ENCODE measurements around the gene ZFP3.
"Not testable (repeated sequence)": the region's sequence is repeated elsewhere in the genome, so short reads cannot be mapped to it uniquely, and the experiment has no call there.

GRCh38 chr17:5120436-5121185 lies 42.3 kb downstream of the ZFP3 start:
- TF ChIP-seq, protein P1, sequence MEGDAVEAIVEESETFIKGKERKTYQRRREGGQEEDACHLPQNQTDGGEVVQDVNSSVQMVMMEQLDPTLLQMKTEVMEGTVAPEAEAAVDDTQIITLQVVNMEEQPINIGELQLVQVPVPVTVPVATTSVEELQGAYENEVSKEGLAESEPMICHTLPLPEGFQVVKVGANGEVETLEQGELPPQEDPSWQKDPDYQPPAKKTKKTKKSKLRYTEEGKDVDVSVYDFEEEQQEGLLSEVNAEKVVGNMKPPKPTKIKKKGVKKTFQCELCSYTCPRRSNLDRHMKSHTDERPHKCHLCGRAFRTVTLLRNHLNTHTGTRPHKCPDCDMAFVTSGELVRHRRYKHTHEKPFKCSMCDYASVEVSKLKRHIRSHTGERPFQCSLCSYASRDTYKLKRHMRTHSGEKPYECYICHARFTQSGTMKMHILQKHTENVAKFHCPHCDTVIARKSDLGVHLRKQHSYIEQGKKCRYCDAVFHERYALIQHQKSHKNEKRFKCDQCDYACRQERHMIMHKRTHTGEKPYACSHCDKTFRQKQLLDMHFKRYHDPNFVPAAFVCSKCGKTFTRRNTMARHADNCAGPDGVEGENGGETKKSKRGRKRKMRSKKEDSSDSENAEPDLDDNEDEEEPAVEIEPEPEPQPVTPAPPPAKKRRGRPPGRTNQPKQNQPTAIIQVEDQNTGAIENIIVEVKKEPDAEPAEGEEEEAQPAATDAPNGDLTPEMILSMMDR (IDR thresholded peaks at IDR 0.05), result not testable (repeated sequence)
- not testable (repeated sequence) for TF ChIP-seq EP300 (IDR thresholded peaks at IDR 0.05; ENCODE audit: low read depth); POLR2A (IDR thresholded peaks at IDR 0.05); POLR2AphosphoS5 (IDR thresholded peaks at IDR 0.05)

Measured in transverse colon (tissue), 4 donors.